ENCODE results near the gene PGF.

The PGF gene

DNA sequence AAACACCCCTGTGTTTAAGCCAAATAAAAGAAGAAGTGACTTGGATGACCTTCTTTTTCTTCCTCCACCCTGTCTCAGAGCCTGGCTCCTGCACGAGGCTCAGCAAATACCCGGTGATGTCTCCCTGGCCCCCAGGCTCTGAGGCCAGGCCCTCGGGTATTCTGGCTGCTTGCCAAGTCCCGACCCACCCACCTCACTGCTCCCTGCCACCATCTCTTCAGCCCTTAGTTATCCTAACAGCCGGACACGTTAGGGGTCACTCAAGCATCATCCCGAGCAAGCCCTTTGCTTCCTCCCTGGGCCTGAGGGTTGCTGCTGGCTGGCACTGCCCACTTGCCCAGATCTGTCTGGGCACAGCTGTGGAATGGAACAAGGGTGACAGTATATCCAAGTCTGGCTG, 39.6 kb downstream of the PGF start:
- no peak for DNase-seq

- no peak for DNase-seq
These were observed 40.0 kb downstream of the PGF start for GRCh38 chr14:74915426-74915825.

- DNase-seq, result peak in 1 of 2 experiments; percentile 62
These were observed 41.3 kb downstream of the PGF start for GRCh38 chr14:74913986-74914573.

GRCh38 chr14:74913393-74913910, 41.9 kb downstream of the PGF start:
- no peak for DNase-seq

DNA sequence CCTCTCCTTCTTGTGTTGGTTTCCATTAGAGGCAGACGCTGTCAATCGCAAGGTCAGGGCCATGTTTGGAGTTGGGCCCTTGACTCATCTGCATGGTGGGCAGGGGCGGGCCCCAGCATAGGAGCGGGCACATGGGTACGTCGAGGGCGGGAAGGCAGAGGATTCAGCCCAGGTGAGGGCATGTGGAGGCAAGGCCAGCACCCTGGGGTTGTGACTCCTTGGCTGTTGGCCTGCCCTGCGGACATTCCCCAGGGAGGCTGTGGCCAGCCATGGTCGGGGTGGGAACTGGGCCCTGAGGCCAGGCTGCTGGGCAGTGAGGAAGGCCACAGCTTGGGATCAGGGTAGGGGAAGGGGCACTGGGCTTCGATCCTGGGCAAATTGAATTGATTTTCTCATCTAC, 42.6 kb downstream of the PGF start:
- DNase-seq, result no peak

GRCh38 chr14:74912111-74912510, 43.3 kb downstream of the PGF start:
- no peak for DNase-seq

- no peak for DNase-seq
These were observed 43.7 kb downstream of the PGF start for GRCh38 chr14:74911704-74912103.

DNA sequence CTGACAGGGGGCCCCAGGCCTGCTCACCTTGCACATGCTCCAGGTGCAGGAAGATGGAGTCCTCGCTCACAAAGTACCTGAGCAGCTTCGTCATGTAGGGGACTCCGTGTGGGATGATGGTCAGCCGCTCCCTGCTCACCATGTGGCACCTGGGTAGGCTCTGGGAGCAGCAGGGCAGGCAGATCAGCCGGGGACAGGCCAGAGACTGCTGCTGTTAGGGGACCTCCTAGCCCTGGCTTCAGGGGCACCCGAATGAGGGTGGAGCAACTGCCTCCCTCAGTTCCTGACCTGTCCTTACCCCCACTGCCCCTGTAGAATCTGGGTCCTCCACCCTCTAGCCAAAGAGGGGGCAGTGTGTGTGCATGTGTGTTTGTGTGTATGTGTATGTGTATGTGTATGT, 44.2 kb downstream of the PGF start:
- no peak for DNase-seq

DNA sequence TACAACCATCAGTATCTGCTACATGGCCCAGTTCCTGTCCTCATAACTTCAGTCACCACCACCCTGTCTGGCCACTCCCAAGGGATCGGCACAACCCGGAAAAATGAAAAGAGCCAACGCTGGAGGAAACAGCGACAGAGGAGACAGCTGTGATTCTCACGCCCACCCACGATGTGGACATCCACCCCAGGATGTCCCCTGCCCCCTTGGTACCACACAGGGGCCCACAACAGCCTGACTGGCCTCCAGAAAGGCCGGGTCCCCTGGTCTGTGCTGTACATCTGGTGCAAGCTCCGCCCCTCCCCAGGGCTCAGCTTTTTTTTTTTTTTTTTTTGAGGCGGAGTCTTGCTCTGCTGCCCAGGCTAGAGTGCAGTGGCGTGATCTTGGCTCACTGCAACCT, 44.8 kb downstream of the PGF start:
- no peak for DNase-seq

DNA sequence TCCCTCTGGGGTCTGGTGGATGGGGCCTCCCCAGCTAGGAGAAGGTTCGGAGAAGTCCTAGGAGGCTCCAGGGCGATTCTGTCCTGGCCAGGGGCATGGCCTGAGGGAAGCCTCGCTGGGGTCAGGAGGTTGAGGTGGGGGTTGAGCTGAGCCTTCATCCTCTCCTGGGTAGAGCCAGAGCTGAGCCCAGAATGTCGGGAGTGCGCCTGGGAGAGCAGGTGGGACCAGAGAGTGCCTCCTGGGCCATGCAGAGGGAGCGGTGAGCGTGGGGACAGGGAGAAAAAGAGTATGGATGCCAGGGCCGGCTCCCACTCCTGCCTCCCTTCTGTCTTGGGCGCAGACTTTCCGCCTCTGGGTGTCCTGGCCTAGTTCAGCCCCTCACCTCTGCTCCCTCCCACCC, 45.5 kb downstream of the PGF start:
- no peak for DNase-seq

DNA sequence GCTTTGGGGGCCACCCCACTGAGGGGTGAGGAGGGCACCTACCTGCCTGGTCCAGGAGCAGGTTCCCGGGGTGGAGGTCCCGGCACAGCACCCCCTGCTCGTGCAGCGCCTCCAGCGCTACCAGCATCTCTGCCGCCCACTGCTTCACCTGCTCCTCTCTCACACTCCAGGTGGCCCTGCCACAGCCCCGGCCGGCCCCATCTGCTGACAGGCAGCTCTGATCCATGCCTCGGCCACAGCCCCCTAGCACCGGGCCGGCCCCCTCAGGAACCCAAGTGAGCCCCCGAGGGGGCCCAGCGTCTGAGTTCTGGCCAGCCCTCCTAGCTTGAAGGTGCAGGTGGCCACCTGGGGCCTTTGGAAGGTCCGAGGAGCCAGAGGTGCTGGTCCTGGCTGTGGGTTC, 45.9 kb downstream of the PGF start:
- DNase-seq, result no peak

- no peak for DNase-seq
These were observed 46.5 kb downstream of the PGF start for GRCh38 chr14:74908861-74909341.

DNA sequence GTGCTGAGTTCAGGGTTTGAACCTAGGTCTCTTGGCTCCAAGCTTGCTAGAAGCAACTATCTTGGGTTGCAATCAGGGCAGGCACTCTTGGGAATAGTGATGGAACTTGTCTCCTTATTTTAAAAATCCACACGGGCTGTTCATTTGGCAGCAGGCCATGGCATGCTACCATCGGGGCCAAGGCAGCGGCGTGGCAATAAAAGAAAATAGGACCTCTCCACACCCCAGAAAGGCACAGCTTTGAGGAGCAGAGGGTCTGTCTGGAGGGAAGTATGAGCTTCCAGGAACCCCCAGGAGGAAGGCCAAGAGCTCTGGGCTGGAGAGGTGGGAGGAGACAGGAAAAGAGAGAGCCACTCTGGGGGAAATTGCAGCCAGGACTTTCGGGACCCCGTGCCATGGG, 47.7 kb downstream of the PGF start:
- peak in 1 of 2 experiments; percentile 62 for DNase-seq

- DNase-seq, result no peak
These were observed 48.4 kb downstream of the PGF start for GRCh38 chr14:74906925-74907521.

GRCh38 chr14:74905595-74906142, 49.7 kb downstream of the PGF start:
- DNase-seq, result peak in 1 of 2 experiments; percentile 60

DNA sequence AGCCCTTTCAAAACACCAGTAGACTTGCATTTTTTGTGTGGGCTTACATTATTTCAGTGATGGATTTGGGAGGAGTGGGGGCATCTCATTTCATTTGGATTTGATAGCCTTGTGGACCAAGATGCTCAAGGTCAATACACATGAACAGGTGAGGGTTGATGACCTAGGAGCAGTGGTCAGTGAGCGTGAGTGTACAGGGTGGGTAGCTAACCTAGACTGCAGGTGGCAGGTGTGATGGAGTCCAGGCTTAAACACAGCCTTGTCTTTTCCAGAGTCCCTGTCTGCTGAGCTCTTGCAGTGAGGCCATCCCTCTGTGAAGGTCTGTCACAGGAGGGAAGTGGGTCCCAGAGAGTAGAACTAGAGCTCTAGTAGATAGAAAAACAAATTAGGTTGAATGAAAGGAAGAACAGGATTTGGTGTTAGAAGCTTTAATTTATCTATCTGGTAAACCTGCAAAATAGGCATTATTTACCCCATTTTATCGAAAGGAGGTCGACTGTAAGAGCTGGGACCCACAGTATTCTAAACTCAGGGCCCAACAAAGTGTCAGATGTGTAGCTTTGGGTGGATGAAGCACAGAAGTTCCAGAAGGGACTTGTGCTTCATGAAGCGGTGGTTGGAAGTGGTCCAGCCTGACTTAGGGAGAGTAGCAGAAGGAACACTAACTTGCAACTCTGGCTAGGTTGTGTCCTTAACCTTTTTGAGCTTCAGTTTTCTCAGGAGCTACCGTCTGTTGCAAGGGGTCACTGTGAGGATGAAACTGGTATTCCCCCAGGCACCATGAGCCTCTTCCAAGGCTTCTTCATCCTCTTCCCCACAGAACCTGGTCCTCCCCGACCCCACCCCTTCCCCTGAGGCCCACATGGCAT, 50.5 kb downstream of the PGF start:
- no peak for DNase-seq

DNA sequence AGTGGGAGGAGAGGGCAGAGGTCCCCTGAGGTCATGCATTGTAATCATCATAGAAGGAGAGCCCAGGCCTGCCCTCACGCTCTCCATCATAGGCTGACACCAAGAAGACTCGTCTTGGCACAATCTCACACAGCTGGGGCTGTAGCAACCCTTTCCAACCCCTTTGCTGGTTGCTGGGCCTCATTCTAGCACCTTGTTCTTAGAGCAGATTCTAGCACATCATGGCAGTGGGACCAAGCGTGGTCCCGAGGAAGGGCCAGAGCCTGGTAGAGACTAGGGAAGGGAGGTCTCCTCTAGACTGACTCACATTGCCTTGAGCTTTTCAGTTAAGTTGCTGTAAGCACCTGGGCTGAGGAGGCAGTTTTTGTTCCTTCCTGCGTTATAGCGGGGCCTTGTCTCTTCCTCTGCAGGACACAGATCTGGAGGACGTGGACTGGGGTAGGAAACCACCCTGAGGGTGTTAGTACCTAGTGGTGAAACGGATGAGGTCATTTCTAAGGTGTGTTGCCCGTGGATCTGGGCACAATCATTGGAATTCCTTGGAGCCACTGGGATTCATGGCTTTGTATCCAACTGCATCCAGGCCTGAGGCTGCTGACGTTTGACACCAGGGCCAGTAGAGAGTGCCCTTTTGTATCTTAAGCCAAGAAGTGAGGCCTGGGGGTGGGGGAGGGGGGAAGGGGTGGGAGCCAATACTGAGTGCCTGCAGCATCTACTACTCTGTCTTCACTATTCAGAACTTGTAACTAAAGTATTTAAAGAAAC, 52.3 kb downstream of the PGF start:
- DNase-seq, result no peak

DNA sequence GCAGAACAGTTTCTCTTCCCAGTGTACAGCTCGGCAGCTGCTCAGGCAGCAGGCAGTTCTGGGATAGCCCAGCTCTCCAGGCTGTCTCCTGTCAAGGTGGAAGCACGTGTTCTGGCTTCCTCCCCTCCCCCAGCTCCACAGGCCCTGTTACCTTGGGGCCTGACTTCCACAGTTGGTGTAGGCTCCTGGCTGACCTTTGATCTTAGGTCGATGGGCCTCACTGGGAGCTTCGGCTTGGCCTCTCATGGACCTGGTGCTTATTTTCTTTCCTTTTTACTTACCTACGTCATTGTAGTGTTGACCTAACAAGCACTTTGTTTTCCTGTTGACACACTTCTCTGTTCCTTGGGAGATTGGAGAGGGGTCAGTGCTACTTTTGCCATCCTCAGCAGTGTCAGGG, 56.7 kb downstream of the PGF start:
- no peak for DNase-seq

DNA sequence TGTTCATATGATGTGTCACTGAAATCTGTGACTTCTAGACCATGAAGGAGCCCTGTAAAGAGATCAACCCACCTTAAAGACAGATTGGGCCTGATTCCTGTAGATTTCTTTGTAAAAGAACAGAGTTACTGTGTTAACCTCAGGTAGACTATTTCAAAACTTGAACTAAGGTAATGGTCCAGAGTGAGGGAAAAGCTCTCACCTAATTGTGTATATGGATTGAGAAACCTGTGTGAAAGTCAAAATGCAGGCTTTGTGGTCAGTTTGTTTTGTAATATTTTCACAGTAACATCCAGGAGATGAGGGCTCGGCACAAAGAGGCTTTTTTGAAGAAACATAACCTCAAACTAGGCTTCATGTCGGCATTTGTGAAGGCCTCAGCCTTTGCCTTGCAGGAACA, 57.3 kb downstream of the PGF start:
- no peak for DNase-seq

- DNase-seq, result no peak
These were observed 57.8 kb downstream of the PGF start for GRCh38 chr14:74897642-74898041.

DNA sequence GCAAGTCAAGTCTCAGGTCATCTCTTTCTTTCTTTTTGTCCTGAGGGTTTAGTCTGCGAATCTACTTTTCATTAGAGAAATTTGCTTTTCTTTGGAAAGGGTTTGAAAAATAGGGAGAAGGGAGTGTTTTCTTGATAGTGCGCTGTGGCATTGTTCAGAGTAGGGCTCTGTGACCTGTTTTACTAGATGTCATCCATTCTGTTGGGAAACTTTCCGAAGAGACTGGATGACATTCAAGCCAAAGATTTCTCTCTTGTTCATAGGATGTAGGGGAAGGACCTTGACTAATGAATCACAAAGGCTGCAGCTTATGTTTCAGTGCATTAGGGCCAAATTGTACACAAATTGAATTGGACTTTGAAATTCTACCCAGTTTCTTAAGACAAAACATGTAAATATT, 59.0 kb downstream of the PGF start:
- no peak for DNase-seq

- DNase-seq, result no peak
These were observed 61.7 kb downstream of the PGF start for GRCh38 chr14:74893614-74894091.

DNA sequence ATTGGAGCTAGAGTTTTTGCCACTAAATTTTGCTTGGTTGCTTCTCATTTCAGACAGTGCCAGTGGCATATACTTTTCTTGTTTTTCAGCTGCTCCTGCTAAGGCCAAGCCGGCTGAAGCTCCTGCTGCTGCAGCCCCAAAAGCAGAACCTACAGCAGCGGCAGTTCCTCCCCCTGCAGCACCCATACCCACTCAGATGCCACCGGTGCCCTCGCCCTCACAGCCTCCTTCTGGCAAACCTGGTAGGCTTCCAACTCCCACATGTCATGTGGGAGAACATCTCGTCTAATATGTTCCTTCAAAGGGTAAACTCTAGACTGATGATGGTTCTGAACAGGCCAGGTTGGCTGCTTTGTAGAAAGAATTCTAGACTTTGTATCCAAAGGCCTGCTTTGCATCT, 62.7 kb downstream of the PGF start:
- DNase-seq, result no peak
